ENCODE data around the gene ITFG2. TPM values are rescaled to one million over a fixed set of nuclear protein-coding genes. Genes with fewer than 3 reads are reported as not detected.

Gene ITFG2
- total RNA-seq, 1 experiment from 2014 or later, result 23.9 TPM

DNA sequence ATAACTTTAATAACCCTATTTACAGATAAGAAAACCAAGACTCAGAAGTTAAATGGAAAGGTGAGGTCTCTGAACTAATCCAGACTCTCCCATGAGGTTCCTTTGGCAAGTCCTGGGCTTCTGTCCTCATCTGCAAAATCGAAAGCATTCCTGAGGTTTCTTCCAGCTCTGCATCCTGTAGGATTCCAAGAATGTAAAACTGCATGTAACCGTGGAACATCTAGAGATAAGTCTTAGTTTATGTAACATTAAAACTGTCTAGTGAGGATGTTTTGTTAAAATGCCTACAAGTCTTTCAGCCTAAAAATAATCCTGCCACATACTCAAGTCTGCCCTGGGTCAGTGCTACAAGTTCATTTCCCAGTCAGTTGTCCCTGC, 7.3 kb upstream of the ITFG2 start:
- CTCF ChIA-PET, result no interaction called here
- H3K4me1 Mint-ChIP-seq, result no peaks in the 10 kb centered on the region
- peaks cover 63% of the 10 kb centered on the region for H3K36me3 Mint-ChIP-seq

DNA sequence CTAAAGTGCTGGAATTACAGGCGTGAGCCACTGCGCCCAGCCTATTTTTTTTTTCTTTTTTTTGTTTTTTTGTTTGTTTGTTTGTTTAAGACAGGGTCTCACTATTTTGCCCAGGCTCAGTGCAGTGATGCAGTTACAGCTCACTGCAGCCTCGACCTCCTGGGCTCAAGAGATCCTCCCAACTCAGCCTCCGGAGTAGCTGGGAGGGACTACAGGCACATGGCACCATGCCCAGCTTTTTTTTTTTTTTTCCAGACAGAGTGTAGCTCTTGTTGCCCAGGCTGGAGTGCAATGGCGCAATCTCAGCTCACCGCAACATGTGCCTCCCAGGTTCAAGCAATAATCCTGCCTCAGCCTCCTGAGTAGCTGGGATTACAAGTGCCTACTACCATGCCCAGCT, 5.8 kb upstream of the ITFG2 start:
- ATAC-seq, result no peak
- no peaks in the 10 kb centered on the region for H3K27me3 Mint-ChIP-seq (ENCODE audit: low read depth)
- CTCF ChIA-PET, result no interaction called here
- TF ChIP-seq EMX1 (CRISPR knock-in tag; IDR thresholded peaks at IDR 0.05) (no peak), GABPB1 (CRISPR knock-in tag; IDR thresholded peaks at IDR 0.05) (no peak), RORB (CRISPR knock-in tag; IDR thresholded peaks at IDR 0.05) (no peak), JUN (CRISPR knock-in tag; IDR thresholded peaks at IDR 0.05) (no peak), NFATC4 (CRISPR knock-in tag; IDR thresholded peaks at IDR 0.05) (no peak)
- TF ChIP-seq, protein P1, sequence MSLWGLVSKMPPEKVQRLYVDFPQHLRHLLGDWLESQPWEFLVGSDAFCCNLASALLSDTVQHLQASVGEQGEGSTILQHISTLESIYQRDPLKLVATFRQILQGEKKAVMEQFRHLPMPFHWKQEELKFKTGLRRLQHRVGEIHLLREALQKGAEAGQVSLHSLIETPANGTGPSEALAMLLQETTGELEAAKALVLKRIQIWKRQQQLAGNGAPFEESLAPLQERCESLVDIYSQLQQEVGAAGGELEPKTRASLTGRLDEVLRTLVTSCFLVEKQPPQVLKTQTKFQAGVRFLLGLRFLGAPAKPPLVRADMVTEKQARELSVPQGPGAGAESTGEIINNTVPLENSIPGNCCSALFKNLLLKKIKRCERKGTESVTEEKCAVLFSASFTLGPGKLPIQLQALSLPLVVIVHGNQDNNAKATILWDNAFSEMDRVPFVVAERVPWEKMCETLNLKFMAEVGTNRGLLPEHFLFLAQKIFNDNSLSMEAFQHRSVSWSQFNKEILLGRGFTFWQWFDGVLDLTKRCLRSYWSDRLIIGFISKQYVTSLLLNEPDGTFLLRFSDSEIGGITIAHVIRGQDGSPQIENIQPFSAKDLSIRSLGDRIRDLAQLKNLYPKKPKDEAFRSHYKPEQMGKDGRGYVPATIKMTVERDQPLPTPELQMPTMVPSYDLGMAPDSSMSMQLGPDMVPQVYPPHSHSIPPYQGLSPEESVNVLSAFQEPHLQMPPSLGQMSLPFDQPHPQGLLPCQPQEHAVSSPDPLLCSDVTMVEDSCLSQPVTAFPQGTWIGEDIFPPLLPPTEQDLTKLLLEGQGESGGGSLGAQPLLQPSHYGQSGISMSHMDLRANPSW (CRISPR knock-in tag; conservative IDR thresholded peaks at IDR 0.05; ENCODE audit: low read depth), result no peak
- TF ChIP-seq, protein P2, sequence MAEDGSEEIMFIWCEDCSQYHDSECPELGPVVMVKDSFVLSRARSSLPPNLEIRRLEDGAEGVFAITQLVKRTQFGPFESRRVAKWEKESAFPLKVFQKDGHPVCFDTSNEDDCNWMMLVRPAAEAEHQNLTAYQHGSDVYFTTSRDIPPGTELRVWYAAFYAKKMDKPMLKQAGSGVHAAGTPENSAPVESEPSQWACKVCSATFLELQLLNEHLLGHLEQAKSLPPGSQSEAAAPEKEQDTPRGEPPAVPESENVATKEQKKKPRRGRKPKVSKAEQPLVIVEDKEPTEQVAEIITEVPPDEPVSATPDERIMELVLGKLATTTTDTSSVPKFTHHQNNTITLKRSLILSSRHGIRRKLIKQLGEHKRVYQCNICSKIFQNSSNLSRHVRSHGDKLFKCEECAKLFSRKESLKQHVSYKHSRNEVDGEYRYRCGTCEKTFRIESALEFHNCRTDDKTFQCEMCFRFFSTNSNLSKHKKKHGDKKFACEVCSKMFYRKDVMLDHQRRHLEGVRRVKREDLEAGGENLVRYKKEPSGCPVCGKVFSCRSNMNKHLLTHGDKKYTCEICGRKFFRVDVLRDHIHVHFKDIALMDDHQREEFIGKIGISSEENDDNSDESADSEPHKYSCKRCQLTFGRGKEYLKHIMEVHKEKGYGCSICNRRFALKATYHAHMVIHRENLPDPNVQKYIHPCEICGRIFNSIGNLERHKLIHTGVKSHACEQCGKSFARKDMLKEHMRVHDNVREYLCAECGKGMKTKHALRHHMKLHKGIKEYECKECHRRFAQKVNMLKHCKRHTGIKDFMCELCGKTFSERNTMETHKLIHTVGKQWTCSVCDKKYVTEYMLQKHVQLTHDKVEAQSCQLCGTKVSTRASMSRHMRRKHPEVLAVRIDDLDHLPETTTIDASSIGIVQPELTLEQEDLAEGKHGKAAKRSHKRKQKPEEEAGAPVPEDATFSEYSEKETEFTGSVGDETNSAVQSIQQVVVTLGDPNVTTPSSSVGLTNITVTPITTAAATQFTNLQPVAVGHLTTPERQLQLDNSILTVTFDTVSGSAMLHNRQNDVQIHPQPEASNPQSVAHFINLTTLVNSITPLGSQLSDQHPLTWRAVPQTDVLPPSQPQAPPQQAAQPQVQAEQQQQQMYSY (CRISPR knock-in tag; IDR thresholded peaks at IDR 0.05), result no peak
- TF ChIP-seq, protein P3, sequence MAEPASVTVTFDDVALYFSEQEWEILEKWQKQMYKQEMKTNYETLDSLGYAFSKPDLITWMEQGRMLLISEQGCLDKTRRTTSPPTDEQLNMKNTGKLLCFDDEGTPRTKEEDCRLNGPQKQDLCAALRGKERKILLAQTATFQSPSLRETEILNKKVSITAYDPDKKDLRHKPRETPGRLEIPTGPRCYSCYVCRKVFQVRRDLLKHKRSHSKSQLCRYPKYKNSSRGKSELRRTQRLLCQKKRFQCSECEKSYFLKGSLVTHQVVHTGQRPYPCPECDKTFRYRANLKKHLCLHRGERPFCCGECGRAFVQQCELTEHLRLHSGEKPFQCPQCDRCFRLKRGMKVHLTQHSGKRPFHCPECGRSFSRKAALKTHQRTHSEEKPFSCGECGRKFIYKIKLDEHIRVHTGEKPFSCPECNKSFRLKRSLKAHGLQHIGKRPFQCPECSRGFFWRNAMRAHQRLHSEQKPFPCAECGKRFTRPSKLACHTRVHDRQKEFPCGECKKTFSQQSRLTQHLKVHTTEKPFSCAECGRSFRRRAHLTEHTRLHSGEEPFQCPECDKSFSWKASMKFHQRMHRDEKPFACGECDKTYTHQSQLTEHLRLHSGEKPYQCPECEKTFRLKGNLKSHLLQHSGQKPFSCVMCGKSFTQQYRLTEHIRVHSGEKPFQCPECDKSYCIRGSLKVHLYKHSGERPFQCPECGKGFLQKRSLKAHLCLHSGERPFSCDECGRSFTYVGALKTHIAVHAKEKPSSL (CRISPR knock-in tag; conservative IDR thresholded peaks at IDR 0.05), result no peak
- TF ChIP-seq, protein P4, sequence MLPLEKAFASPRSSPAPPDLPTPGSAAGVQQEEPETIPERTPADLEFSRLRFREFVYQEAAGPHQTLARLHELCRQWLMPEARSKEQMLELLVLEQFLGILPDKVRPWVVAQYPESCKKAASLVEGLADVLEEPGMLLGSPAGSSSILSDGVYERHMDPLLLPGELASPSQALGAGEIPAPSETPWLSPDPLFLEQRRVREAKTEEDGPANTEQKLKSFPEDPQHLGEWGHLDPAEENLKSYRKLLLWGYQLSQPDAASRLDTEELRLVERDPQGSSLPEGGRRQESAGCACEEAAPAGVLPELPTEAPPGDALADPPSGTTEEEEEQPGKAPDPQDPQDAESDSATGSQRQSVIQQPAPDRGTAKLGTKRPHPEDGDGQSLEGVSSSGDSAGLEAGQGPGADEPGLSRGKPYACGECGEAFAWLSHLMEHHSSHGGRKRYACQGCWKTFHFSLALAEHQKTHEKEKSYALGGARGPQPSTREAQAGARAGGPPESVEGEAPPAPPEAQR (CRISPR knock-in tag; IDR thresholded peaks at IDR 0.05), result no peak
- TF ChIP-seq, protein P5, sequence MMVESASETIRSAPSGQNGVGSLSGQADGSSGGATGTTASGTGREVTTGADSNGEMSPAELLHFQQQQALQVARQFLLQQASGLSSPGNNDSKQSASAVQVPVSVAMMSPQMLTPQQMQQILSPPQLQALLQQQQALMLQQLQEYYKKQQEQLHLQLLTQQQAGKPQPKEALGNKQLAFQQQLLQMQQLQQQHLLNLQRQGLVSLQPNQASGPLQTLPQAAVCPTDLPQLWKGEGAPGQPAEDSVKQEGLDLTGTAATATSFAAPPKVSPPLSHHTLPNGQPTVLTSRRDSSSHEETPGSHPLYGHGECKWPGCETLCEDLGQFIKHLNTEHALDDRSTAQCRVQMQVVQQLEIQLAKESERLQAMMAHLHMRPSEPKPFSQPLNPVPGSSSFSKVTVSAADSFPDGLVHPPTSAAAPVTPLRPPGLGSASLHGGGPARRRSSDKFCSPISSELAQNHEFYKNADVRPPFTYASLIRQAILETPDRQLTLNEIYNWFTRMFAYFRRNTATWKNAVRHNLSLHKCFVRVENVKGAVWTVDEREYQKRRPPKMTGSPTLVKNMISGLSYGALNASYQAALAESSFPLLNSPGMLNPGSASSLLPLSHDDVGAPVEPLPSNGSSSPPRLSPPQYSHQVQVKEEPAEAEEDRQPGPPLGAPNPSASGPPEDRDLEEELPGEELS (CRISPR knock-in tag; IDR thresholded peaks at IDR 0.05), result no peak
- TF ChIP-seq, protein P6, sequence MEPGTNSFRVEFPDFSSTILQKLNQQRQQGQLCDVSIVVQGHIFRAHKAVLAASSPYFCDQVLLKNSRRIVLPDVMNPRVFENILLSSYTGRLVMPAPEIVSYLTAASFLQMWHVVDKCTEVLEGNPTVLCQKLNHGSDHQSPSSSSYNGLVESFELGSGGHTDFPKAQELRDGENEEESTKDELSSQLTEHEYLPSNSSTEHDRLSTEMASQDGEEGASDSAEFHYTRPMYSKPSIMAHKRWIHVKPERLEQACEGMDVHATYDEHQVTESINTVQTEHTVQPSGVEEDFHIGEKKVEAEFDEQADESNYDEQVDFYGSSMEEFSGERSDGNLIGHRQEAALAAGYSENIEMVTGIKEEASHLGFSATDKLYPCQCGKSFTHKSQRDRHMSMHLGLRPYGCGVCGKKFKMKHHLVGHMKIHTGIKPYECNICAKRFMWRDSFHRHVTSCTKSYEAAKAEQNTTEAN (CRISPR knock-in tag; IDR thresholded peaks at IDR 0.05), result no peak

More for the DNA sequence above, 7.3 kb upstream of the ITFG2 start:
- TF ChIP-seq ZNF416 (CRISPR knock-in tag; IDR thresholded peaks at IDR 0.05), result no peak
- TF ChIP-seq CREB1 (CRISPR knock-in tag; IDR thresholded peaks at IDR 0.05), result no peak
- TF ChIP-seq MXD4 (CRISPR knock-in tag; IDR thresholded peaks at IDR 0.05; ENCODE audit: borderline replicate concordance), result no peak
- no peak for TF ChIP-seq ESRRA (CRISPR knock-in tag; IDR thresholded peaks at IDR 0.05; ENCODE audit: borderline replicate concordance)
- no peak for TF ChIP-seq GABPB1 (CRISPR knock-in tag; IDR thresholded peaks at IDR 0.05)
- TF ChIP-seq ZNF138 (CRISPR knock-in tag; conservative IDR thresholded peaks at IDR 0.05), result no peak
- TF ChIP-seq CBFB (CRISPR knock-in tag; IDR thresholded peaks at IDR 0.05; ENCODE audit: low read depth), result no peak
- TF ChIP-seq, protein P7, sequence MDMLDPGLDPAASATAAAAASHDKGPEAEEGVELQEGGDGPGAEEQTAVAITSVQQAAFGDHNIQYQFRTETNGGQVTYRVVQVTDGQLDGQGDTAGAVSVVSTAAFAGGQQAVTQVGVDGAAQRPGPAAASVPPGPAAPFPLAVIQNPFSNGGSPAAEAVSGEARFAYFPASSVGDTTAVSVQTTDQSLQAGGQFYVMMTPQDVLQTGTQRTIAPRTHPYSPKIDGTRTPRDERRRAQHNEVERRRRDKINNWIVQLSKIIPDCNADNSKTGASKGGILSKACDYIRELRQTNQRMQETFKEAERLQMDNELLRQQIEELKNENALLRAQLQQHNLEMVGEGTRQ (CRISPR knock-in tag; IDR thresholded peaks at IDR 0.05), result no peak
- TF ChIP-seq ZNF263 (CRISPR knock-in tag; IDR thresholded peaks at IDR 0.05; ENCODE audit: low read depth), result no peak
- TF ChIP-seq, protein P8, sequence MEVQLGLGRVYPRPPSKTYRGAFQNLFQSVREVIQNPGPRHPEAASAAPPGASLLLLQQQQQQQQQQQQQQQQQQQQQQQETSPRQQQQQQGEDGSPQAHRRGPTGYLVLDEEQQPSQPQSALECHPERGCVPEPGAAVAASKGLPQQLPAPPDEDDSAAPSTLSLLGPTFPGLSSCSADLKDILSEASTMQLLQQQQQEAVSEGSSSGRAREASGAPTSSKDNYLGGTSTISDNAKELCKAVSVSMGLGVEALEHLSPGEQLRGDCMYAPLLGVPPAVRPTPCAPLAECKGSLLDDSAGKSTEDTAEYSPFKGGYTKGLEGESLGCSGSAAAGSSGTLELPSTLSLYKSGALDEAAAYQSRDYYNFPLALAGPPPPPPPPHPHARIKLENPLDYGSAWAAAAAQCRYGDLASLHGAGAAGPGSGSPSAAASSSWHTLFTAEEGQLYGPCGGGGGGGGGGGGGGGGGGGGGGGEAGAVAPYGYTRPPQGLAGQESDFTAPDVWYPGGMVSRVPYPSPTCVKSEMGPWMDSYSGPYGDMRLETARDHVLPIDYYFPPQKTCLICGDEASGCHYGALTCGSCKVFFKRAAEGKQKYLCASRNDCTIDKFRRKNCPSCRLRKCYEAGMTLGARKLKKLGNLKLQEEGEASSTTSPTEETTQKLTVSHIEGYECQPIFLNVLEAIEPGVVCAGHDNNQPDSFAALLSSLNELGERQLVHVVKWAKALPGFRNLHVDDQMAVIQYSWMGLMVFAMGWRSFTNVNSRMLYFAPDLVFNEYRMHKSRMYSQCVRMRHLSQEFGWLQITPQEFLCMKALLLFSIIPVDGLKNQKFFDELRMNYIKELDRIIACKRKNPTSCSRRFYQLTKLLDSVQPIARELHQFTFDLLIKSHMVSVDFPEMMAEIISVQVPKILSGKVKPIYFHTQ (CRISPR knock-in tag; IDR thresholded peaks at IDR 0.05), result no peak
- TF ChIP-seq TP53 (CRISPR knock-in tag; IDR thresholded peaks at IDR 0.05), result no peak
- TF ChIP-seq IRF2 (CRISPR knock-in tag; IDR thresholded peaks at IDR 0.05; ENCODE audit: borderline replicate concordance, low read depth), result no peak
- ATAC-seq (no peak), DNase-seq (ENCODE audit: low spot score) (no peak)
- H3K9me3 Mint-ChIP-seq, result no peaks in the 10 kb centered on the region
- POLR2A ChIA-PET, result interaction anchor here (1.2 kb wide), 1 partner anchor 9 kb away, joined by 3 read pairs; no protein-coding TSS in a partner anchor
- H3K27me3 Mint-ChIP-seq (ENCODE audit: low read depth), result no peaks in the 10 kb centered on the region
- H3K4me3 Mint-ChIP-seq, result no peak overlapping the region
- no peak overlapping the region for H3K27ac Mint-ChIP-seq

More for the DNA sequence above, 5.8 kb upstream of the ITFG2 start:
- Mint-ChIP-seq H3K9me3 (no peaks in the 10 kb centered on the region), H3K4me1 (peaks cover 3% of the 10 kb centered on the region; the same call in 1 of the 2 replicates), H3K4me3 (no peak overlapping the region), H3K27ac (no peak overlapping the region), H3K36me3 (peaks cover 47% of the 10 kb centered on the region)
- no peak for DNase-seq (ENCODE audit: low spot score)
- POLR2A ChIA-PET, result interaction anchor here (1.2 kb wide), 1 partner anchor 11 kb away, joined by 3 read pairs; no protein-coding TSS in a partner anchor

Measured in WTC11 (cell line).